Measurements from ENCODE around the gene UBE2B. TPM values are rescaled to one million over a fixed set of nuclear protein-coding genes. Genes with fewer than 3 reads are reported as not detected.

UBE2B gene
- total RNA-seq (2013; cell fraction: nucleolus; rRNA removed): 49.0 and 65.6 TPM in 2 replicates
- total RNA-seq (2014; rRNA removed) (9.9 and 10.8 TPM in 2 replicates), total RNA-seq (2014; rRNA removed; fragmentation: Illumina TruSeq; extraction: Trizol) (32.7 and 35.2 TPM in 2 replicates), total RNA-seq (2021) (51.2 and 53.8 TPM in 2 replicates), polyA plus RNA-seq (2011; rRNA removed) (54.7 and 81.9 TPM in 2 replicates), polyA plus RNA-seq (2014; fragmentation: Illumina TruSeq; extraction: Trizol) (67.8 and 75.5 TPM in 2 replicates), polyA plus RNA-seq (2014; fragmentation: Nextera tagmentation; extraction: Ambion mirVana) (100 to 1,000 TPM; 126 to 154 TPM), polyA plus RNA-seq (2014; rRNA removed) (18.8 and 25.4 TPM in 2 replicates), polyA plus RNA-seq (2016; fragmentation: Nextera tagmentation; extraction: Ambion mirVana) (100 to 1,000 TPM; 175 to 179 TPM), polyA minus RNA-seq (2011; rRNA and poly(A)+ RNA removed) (8.1 and 15.1 TPM in 2 replicates), Bru-seq, nascent RNA (percentile 96 among the genes with signal in this experiment), BruChase-seq, experiment 1, labeled RNA remaining after a 6-hour chase (percentile 93 among the genes with signal in this experiment), BruChase-seq, experiment 2, labeled RNA remaining after a 2-hour chase (percentile 95 among the genes with signal in this experiment)
- 58.2 TPM for polyA plus RNA-seq (2011; ENCODE audit: low read depth)
- polyA plus RNA-seq (2011; cell fraction: cytosol; rRNA removed): 11.7 and 15.8 TPM in 2 replicates
- polyA plus RNA-seq (2011; cell fraction: nucleus; rRNA removed): 24.4 and 24.5 TPM in 2 replicates
- 82.0 and 83.7 TPM in 2 replicates for polyA plus RNA-seq (2012)
- polyA minus RNA-seq (2011; cell fraction: cytosol; rRNA and poly(A)+ RNA removed): 18.6 and 23.9 TPM in 2 replicates
- polyA minus RNA-seq (2011; cell fraction: nucleus; rRNA and poly(A)+ RNA removed): 8.8 and 16.2 TPM in 2 replicates
- long read RNA-seq, experiment 1, transcript UBE2B-201 (6 exons, 2,515 nt): major isoform, 12 of 16 reads
- long read RNA-seq, experiment 1, partial matches to known transcripts: 2 of 16 reads
- long read RNA-seq, experiment 1, other reads (novel, unspliced or antisense): 1 of 16 reads
- long read RNA-seq, experiment 2, transcript UBE2B-201 (6 exons, 2,515 nt): major isoform, 27 of 32 reads
- long read RNA-seq, experiment 2, partial matches to known transcripts: 0 of 32 reads
- long read RNA-seq, experiment 2, other reads (novel, unspliced or antisense): 4 of 32 reads

GRCh38 chr5:134370871-134371833 is at the start of gene UBE2B:
TSS of gene UBE2B (plus strand) at chr5:134371569. CDS start at chr5:134371596, 27 bp downstream.
- Histone ChIP-seq H3K27ac (ENCODE audit: control insufficient read depth, insufficient read depth) (peak within 1 kb of the TSS; percentile 89), H3K36me3 (ENCODE audit: control insufficient read depth in 2 of 2, insufficient read depth in 2 of 2, low read length in 1 of 2) (no peaks in the 10 kb centered on the region; a peak in 1 of 4 replicates), H3K27me3 (replicated peaks in 1 of 2; ENCODE audit: control insufficient read depth in 2 of 2, insufficient read depth in 2 of 2, low read length in 1 of 2) (no peaks in the 10 kb centered on the region), H3K4me1 (ENCODE audit: control insufficient read depth, insufficient read depth, low read length) (peaks cover 2% of the 10 kb centered on the region; the same call in 1 of the 2 replicates), H2AFZ (ENCODE audit: control insufficient read depth, low read depth, low read length) (peak within 1 kb of the TSS; percentile 96), H3K9ac (ENCODE audit: control insufficient read depth, insufficient read depth, low read length) (peak within 1 kb of the TSS; percentile 95), H3K4me2 (ENCODE audit: control insufficient read depth, insufficient read depth) (peak within 1 kb of the TSS; percentile 86), H4K20me1 (ENCODE audit: control insufficient read depth, insufficient read depth) (no peaks in the 10 kb centered on the region), H3K79me2 (ENCODE audit: control insufficient read depth, insufficient read depth, low read length) (peaks cover 40% of the 10 kb centered on the region), H3K9me3 (replicated peaks; ENCODE audit: control insufficient read depth, insufficient read depth, low read length) (no peaks in the 10 kb centered on the region), H3K4me3 (peak within 1 kb of the TSS; percentile 99)
- ChIA-PET CTCF (interaction anchor here (0.7 to 2.1 kb wide), 14 partner anchors 11 to 534 kb away, joined by 3 to 15 read pairs (median 4); partner anchors contain the start of genes CDKN2AIPNL and PCBD2), POLR2A (interaction anchor here (0.7 to 3.5 kb wide), 9 partner anchors 10 to 259 kb away, joined by 3 to 28 read pairs (median 8); partner anchors contain the start of genes CDKN2AIPNL and PPP2CA), RAD21 (ENCODE audit: unreplicated experiment) (interaction anchor here (0.6 to 1.9 kb wide), 13 partner anchors 13 to 369 kb away, joined by 3 to 15 read pairs (median 4); partner anchors contain the start of gene PPP2CA), SMC1A (ENCODE audit: uncharacterized antibody, unreplicated experiment) (interaction anchor here (1.0 to 5.0 kb wide), 8 partner anchors 8 to 221 kb away, joined by 3 to 36 read pairs (median 4); partner anchors contain the start of gene CDKN2AIPNL)
- BruUV-seq (replicated peaks): no TSS peak
- WGBS (ENCODE audit: insufficient coverage, insufficient replicate concordance, low lambda C conversion rate, missing lambda C conversion rate): under 1% methylated on average over 45 of the region's 74 CpGs
- peak; percentile 75 for ATAC-seq
- intact Hi-C loops (cut with micrococcal nuclease; ENCODE audit: unreplicated experiment) (loop anchor here (5.0 kb wide), 1 partner anchor 194 kb away; the partner anchor contains the start of gene SKP1), in situ Hi-C loops (cut with MboI) (no loop called here)
- peak; percentile 97 for DNase-seq (ENCODE audit: low read depth, low spot score)
- FAIRE-seq: peak; percentile 75
- TF ChIP-seq NRF1 (conservative IDR thresholded peaks at IDR 0.05; ENCODE audit: low read depth, low read length) (no peak), JUNB (IDR thresholded peaks at IDR 0.05) (no peak), ZNF274 (IDR thresholded peaks at IDR 0.05; ENCODE audit: insufficient read depth, insufficient read length) (no peak), ZBED1 (IDR thresholded peaks at IDR 0.05; ENCODE audit: borderline replicate concordance) (peak; percentile 71; the same call in 1 of the 2 replicates), ATF3 (IDR thresholded peaks at IDR 0.05; ENCODE audit: borderline replicate concordance, extremely low read depth, low read depth, low read length) (peak; percentile 98), HCFC1 (IDR thresholded peaks at IDR 0.05; ENCODE audit: low read length) (peak; percentile 40; the same call in 1 of the 2 replicates), BHLHE40 (IDR thresholded peaks at IDR 0.05; ENCODE audit: borderline replicate concordance in 1 of 2, low read depth in 2 of 2, low read length in 1 of 2) (peak; percentile 97 to 99), SPI1 (IDR thresholded peaks at IDR 0.05; ENCODE audit: borderline replicate concordance, insufficient read depth, low read depth, low read length) (no peak), HSF1 (IDR thresholded peaks at IDR 0.05; ENCODE audit: low read depth, low read length) (peak; percentile 77), ZNF687 (IDR thresholded peaks at IDR 0.05) (peak; percentile 57)

Measured in GM12878 (cell line).